GM19328 (cell line): Measurements from ENCODE around the gene PDCL3.
A peak's percentile ranks its signal among the peaks of the same experiment; 100 is the strongest.

Experiments used
- ATAC-seq: cut with Tn5 transposase; IDR thresholded peaks from one replicate; pipeline ENCODE4 v1.9.1; 2021; ENCODE audit warnings: mild to moderate bottlenecking, moderate library complexity; ENCODE audit not compliant: unreplicated experiment

The PDCL3 gene

GRCh38 chr2:100560216-100560830 lies 2.5 kb upstream of the PDCL3 start:
- no peak for ATAC-seq

DNA sequence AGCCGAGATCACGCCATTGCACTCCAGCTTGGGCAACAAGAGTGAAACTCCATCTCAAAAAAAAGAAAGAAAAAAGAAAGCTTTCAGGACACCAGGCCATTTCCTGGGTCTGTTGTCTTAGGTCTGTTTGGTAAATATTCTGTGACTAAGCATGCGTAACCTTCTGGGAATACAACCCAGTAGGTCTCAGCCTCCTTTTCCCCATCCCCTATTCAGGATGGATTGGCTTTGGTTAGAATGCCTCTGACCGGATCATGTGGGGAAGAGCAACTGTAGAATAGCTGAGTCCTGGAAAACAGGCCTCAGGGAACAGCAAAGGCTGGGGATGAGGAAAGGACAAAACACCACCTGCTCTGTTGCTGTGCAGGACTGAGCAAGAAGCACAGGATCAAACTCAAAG lies 1.6 kb upstream of the PDCL3 start:
- ATAC-seq = no peak

- ATAC-seq = peak; percentile 8
Measured at GRCh38 chr2:100563407-100564247, 834 bp downstream of the PDCL3 start.

- no peak for ATAC-seq
Measured at GRCh38 chr2:100568989-100569388, 6.2 kb downstream of the PDCL3 start.

DNA sequence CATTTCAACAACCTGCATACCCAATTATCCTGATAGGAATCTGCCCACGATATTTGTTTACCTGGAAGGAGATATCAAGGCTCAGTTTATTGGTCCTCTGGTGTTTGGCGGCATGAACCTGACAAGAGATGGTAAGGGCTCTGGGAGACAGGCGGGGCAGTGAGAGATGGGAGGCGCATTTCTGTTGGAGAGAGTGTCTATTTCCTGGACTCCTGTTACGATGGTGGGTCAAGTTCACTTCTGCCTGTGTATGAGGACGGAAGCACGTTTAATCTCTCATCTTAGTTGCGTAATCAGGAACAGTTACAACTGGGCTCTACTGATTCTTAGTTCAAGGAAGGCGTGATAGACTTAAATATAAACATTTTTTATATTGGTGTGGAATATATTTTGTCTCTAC lies 8.9 kb downstream of the PDCL3 start:
- ATAC-seq = no peak

DNA sequence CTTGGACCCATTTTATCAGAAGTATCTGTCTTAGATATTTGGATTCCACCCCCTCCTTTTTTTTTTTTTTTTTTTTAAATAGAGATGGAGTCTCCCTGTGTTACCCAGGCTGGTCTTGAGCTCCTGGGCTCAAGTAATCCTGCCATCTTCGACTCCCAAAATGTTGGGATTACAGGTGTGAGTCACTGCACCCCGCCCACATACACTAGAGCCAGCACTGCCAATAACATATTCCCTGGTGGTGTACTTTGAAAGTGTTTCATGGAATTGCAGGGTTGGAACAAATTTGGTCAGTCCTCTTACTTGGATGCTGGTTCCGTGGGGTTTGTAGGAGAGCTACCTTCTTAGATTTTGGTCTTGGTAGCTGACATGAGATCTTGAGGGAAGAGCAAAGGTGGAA lies 15.0 kb downstream of the PDCL3 start:
- ATAC-seq = no peak

- ATAC-seq = peak; percentile 65
Measured at GRCh38 chr2:100580367-100581276, 17.8 kb downstream of the PDCL3 start.

DNA sequence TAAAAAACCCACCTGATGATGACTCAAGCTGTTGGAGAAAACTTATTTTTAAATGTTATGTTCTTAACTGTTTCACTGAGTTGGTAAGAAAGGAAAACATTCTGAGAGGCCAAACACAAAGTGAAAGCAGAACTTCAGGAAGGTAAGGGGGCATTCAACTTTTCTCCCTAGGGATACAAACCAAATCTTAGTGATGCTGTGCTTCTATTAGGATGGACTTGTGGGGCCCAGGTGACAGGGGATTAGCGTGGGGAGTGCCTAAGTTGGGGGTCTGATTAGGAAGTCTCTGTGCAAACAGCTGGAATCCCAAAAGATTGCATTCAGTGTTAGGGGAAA lies 18.5 kb downstream of the PDCL3 start:
- no peak for ATAC-seq

- ATAC-seq = no peak
Measured at GRCh38 chr2:100584816-100585215, 22.0 kb downstream of the PDCL3 start.

GRCh38 chr2:100588071-100588786 lies 25.4 kb downstream of the PDCL3 start:
- no peak for ATAC-seq

DNA sequence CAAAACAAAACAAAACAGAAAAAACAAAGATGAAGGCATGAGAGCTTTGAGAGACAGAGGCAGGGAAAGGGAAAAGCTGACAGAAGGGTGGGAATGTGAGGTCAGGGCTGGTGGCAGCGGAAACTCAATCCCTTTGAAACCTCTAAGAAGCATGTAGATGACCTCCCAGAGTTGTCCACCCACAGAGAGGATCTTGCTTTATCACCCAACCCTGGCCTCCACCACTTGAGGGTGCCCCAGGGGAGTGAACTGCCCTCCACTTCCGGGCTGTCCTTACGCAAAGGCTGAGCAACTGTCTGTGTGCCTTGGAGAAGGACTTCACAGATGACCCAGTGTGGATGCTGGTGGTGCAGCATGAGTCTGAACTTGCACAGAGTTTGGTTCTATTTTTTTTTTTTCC lies 26.7 kb downstream of the PDCL3 start:
- ATAC-seq = no peak

- ATAC-seq = no peak
Measured at GRCh38 chr2:100592226-100592625, 29.4 kb downstream of the PDCL3 start.

GRCh38 chr2:100596465-100596864 lies 33.7 kb downstream of the PDCL3 start:
- no peak for ATAC-seq

DNA sequence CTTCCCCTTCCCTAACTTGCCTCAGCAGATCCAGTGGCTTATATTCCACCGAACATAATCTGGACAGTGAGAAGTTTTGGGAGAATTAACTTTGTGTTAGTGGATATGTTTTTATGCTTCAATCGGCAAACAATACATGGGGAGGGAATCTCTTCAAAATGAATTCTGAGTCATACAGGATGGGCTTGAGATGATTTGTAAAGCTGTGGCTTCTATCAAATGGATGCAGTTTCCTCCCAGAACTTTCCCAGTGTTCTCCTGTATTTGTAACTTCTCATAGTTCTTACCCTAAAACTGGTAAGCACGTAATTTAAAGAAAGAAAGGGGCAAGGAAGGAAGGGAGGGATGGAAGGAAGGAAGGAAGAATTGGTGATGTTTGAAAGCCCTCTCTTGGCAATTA lies 36.8 kb downstream of the PDCL3 start:
- ATAC-seq = no peak

DNA sequence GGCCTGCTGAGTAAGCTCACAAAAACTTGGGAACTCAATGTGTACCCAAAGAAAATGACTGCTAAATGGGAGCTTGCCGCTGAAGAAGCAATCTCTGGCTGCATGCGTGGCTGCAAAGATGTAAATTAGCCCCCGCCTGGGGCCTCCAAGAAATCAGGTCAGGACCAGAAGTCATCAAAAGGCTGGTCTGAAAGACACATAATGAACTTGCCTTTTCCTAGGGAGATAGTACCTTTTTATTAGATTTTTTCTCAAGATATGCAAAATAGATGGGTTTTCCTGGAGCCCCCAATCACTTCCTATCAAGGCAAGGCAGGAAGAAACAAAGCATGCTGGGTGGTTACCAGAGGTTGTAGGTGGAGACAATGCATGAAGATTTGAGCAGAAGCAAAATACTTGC lies 38.9 kb downstream of the PDCL3 start:
- ATAC-seq = no peak

GRCh38 chr2:100603414-100603813 lies 40.6 kb downstream of the PDCL3 start:
- no peak for ATAC-seq

- ATAC-seq = no peak
Measured at GRCh38 chr2:100603948-100604633, 41.3 kb downstream of the PDCL3 start.

- ATAC-seq = no peak
Measured at GRCh38 chr2:100606332-100606725, 43.5 kb downstream of the PDCL3 start.

DNA sequence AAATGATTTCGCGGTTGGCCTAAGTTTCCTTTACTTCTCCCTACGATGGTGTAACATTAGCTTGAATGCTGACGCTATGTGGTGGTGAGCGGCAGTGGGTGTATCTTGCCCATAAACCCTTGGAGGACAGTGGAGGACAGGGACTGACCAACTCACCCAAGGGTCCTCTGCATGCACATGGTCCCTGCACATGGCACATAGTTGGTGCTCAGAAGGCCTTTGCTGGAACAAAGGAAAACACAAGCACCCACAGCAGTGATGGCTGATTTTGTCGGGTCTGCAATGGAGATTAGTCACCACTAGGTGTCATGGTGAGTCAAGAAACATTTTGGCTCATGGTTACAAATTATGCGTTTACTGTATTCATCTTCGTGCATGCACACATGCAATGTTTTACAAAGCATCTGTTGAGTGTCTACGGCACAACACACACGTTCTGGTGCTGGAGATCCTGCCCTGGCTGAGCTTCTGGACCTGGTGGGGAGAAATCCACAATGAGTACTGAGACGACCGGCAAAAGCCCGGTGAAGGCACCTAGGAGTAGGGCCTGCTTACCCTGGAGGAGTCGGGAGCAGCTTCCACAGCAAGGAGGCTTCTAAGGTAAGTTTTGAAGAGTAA lies 44.0 kb downstream of the PDCL3 start:
- no peak for ATAC-seq

DNA sequence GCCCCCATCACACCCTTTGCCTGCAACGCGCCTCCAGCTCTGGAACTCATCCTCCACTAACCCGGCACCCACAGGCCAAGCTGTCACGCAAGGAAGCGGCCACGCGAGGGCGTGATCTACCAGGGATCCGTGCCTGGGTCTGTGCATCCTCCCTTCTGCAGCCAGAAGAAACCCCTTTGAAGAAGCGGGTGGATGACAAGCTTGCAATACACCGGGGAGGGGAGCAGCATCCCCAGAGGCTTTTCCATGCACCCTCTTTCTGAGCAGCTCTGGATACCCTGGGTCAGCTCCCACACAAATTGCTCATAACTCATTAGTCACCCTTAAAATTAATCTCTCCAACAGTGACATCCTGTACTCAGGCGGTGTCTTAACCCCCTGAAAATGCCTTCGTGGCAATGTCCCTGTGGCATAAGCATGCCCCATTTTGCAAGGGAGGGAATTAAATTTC lies 47.6 kb downstream of the PDCL3 start:
- ATAC-seq = no peak
